ENCODE measurements around the gene CCL2.

GRCh38 chr17:34219405-34219804 is 35.7 kb upstream of the CCL2 start:
- TF ChIP-seq, protein P1, sequence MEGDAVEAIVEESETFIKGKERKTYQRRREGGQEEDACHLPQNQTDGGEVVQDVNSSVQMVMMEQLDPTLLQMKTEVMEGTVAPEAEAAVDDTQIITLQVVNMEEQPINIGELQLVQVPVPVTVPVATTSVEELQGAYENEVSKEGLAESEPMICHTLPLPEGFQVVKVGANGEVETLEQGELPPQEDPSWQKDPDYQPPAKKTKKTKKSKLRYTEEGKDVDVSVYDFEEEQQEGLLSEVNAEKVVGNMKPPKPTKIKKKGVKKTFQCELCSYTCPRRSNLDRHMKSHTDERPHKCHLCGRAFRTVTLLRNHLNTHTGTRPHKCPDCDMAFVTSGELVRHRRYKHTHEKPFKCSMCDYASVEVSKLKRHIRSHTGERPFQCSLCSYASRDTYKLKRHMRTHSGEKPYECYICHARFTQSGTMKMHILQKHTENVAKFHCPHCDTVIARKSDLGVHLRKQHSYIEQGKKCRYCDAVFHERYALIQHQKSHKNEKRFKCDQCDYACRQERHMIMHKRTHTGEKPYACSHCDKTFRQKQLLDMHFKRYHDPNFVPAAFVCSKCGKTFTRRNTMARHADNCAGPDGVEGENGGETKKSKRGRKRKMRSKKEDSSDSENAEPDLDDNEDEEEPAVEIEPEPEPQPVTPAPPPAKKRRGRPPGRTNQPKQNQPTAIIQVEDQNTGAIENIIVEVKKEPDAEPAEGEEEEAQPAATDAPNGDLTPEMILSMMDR (conservative IDR thresholded peaks at IDR 0.05; ENCODE audit: low read length) = no peak
- no peak for TF ChIP-seq EZH2phosphoT487 (IDR thresholded peaks at IDR 0.05; ENCODE audit: borderline replicate concordance, low read depth, low read length)

All from OCI-LY7 (cell line).